Astrocyte (in vitro differentiated cells and primary cell): Measurements from ENCODE around the gene FAM174C. TPM values are rescaled to one million over a fixed set of nuclear protein-coding genes. Genes with fewer than 3 reads are reported as not detected.

Source experiments
- DNase-seq: peaks from one replicate; pipeline ENCODE4 v3.0.0-alpha.2; 2010; ENCODE audit warnings: low read depth
- FAIRE-seq: peaks from 2 replicates; lab custom pipeline; 2011; peaks lifted over from hg19 to GRCh38; lab: Jason Lieb, UNC
- H2AFZ ChIP-seq: 2 replicates; pipeline ENCODE4 v1.6.0; 2012; ENCODE audit warnings: low read depth, low read length, inconsistent platforms
- H3K27ac ChIP-seq: 2 replicates; pipeline ENCODE4 v1.5.1; 2011; ENCODE audit warnings: low read depth, low read length, inconsistent platforms
- H3K27me3 ChIP-seq: 2 replicates; pipeline ENCODE4 v1.6.0; 2011; ENCODE audit warnings: low read length, inconsistent platforms; ENCODE audit not compliant: insufficient read depth
- H3K36me3 ChIP-seq: 2 replicates; pipeline ENCODE4 v1.5.1; 2011; ENCODE audit warnings: low read length, inconsistent platforms; ENCODE audit not compliant: insufficient read depth
- H3K4me1 ChIP-seq: 2 replicates; pipeline ENCODE4 v1.5.1; 2011; ENCODE audit warnings: low read length, inconsistent platforms; ENCODE audit not compliant: insufficient read depth
- H3K4me2 ChIP-seq: 2 replicates; pipeline ENCODE4 v1.6.0; 2012; ENCODE audit warnings: low read length, inconsistent platforms
- H3K4me3 ChIP-seq: 2 replicates; pipeline ENCODE4 v1.5.1; 2011; ENCODE audit warnings: low read depth, mild to moderate bottlenecking, low read length, inconsistent platforms; ENCODE audit not compliant: insufficient read depth
- H3K79me2 ChIP-seq: 2 replicates; pipeline ENCODE4 v1.6.0; 2012; ENCODE audit warnings: mild to moderate bottlenecking, low read length, inconsistent platforms; ENCODE audit not compliant: insufficient read depth
- H3K9ac ChIP-seq: 2 replicates; pipeline ENCODE4 v1.6.0; 2012; ENCODE audit warnings: mild to moderate bottlenecking, low read length, inconsistent platforms
- H3K9me3 ChIP-seq: 2 replicates; pipeline ENCODE4 v1.5.1; 2012; ENCODE audit warnings: low read depth, mild to moderate bottlenecking, low read length, inconsistent platforms; ENCODE audit not compliant: insufficient read depth
- H4K20me1 ChIP-seq: 2 replicates; pipeline ENCODE4 v1.6.0; 2012; ENCODE audit warnings: low read length, inconsistent platforms; ENCODE audit not compliant: insufficient read depth
- H3K27ac Mint-ChIP-seq: one replicate; pipeline ENCODE4 v1.8.0; 2021; ENCODE audit warnings: mild to moderate bottlenecking, mixed read lengths; ENCODE audit not compliant: unreplicated experiment
- H3K27me3 Mint-ChIP-seq: one replicate; pipeline ENCODE4 v1.8.0; 2021; ENCODE audit warnings: low read depth, mixed read lengths; ENCODE audit not compliant: unreplicated experiment
- H3K36me3 Mint-ChIP-seq: one replicate; pipeline ENCODE4 v1.8.0; 2021; ENCODE audit warnings: low read depth, mixed read lengths; ENCODE audit not compliant: unreplicated experiment
- H3K4me1 Mint-ChIP-seq: one replicate; pipeline ENCODE4 v1.8.0; 2021; ENCODE audit warnings: low read depth, mixed read lengths; ENCODE audit not compliant: unreplicated experiment
- H3K4me3 Mint-ChIP-seq: one replicate; pipeline ENCODE4 v1.8.0; 2021; ENCODE audit warnings: mild to moderate bottlenecking, moderate library complexity, mixed read lengths; ENCODE audit not compliant: unreplicated experiment
- H3K9me3 Mint-ChIP-seq: one replicate; pipeline ENCODE4 v1.8.0; 2021; ENCODE audit warnings: mild to moderate bottlenecking, mixed read lengths; ENCODE audit not compliant: unreplicated experiment
- CTCF ChIP-seq: IDR thresholded peaks from 2 replicates; pipeline ENCODE4 v1.5.1; 2011; ENCODE audit warnings: low read depth, mild to moderate bottlenecking, inconsistent platforms, low read length, moderate library complexity; ENCODE audit not compliant: insufficient read depth
- EZH2 ChIP-seq: IDR thresholded peaks from 2 replicates; pipeline ENCODE4 v1.6.1; 2012; ENCODE audit warnings: mild to moderate bottlenecking, low read length, inconsistent platforms; ENCODE audit not compliant: insufficient read depth
- total RNA-seq: library from RNA; stranded (reverse); gene quantifications from 2 replicates; pipeline ENCODE4 v1.2.1, GENCODE V29; 2021

The FAM174C gene
- total RNA-seq, 1 donor from 2014 or later, result 50.5 TPM

- Mint-ChIP-seq H3K27ac (peak overlapping the region; percentile 66), H3K4me1 (no peaks in the 10 kb centered on the region), H3K9me3 (peaks cover 2% of the 10 kb centered on the region), H3K4me3 (no peak overlapping the region), H3K27me3 (peaks cover 6% of the 10 kb centered on the region), H3K36me3 (no peaks in the 10 kb centered on the region)
- Histone ChIP-seq H3K79me2 (no peaks in the 10 kb centered on the region), H2AFZ (peak overlapping the region; percentile 78), H4K20me1 (no peaks in the 10 kb centered on the region), H3K9ac (peak overlapping the region; percentile 73), H3K36me3 (no peaks in the 10 kb centered on the region), H3K4me3 (peak overlapping the region; percentile 51), H3K27me3 (peaks cover under 1% of the 10 kb centered on the region), H3K4me1 (peaks cover 13% of the 10 kb centered on the region), H3K9me3 (no peaks in the 10 kb centered on the region), H3K27ac (peak overlapping the region; percentile 3), H3K4me2 (peak overlapping the region; percentile 78)
- TF ChIP-seq EZH2, result no peak
- no peak for TF ChIP-seq CTCF
- DNase-seq, result peak; percentile 57
- no peak for FAIRE-seq
Measured at GRCh38 chr19:1324806-1325567, 49.7 kb downstream of the FAM174C start.

- Histone ChIP-seq H3K4me2 (peak overlapping the region; percentile 78), H3K27ac (no peak overlapping the region), H2AFZ (peak overlapping the region; percentile 44), H3K4me3 (no peak overlapping the region), H3K4me1 (peaks cover 13% of the 10 kb centered on the region), H3K79me2 (no peaks in the 10 kb centered on the region), H3K36me3 (no peaks in the 10 kb centered on the region), H3K27me3 (no peaks in the 10 kb centered on the region), H4K20me1 (no peaks in the 10 kb centered on the region), H3K9ac (peak overlapping the region; percentile 73), H3K9me3 (no peaks in the 10 kb centered on the region)
- FAIRE-seq (no peak), DNase-seq (no peak)
- Mint-ChIP-seq H3K27me3 (peaks cover 8% of the 10 kb centered on the region), H3K9me3 (peaks cover 2% of the 10 kb centered on the region), H3K4me3 (no peak overlapping the region), H3K4me1 (no peaks in the 10 kb centered on the region), H3K36me3 (no peaks in the 10 kb centered on the region), H3K27ac (peak overlapping the region; percentile 58)
- TF ChIP-seq EZH2 (no peak), CTCF (no peak)
Measured at GRCh38 chr19:1325568-1326294, 50.4 kb downstream of the FAM174C start.
